Esophagus muscularis mucosa (tissue), 4 donors: ENCODE results near the gene PTGR1. TPM values are rescaled to one million over a fixed set of nuclear protein-coding genes. Genes with fewer than 3 reads are reported as not detected.

Experiments
- DNase-seq: peaks from one replicate; pipeline ENCODE4 v3.0.0-alpha.2; 2017; ENCODE audit errors: extremely low spot score
- H3K27ac ChIP-seq, 4 donors: fragments of 200-600 bp; sonication (generic); replicated peaks in 1 of 4; 1 replicate in 3 of 4; 2 replicates in 1 of 4; pipeline ENCODE4 v1.5.1; 2016 to 2019; ENCODE audit warnings: mild to moderate bottlenecking in 1 of 4
- H3K27me3 ChIP-seq, 4 donors: fragments of 200-600 bp; sonication (generic); one replicate each; pipeline versions ENCODE4 v1.5.1 to v1.6.0; 2016 to 2019
- H3K36me3 ChIP-seq, 4 donors: fragments of 200-600 bp; sonication (generic); one replicate each; pipeline ENCODE4 v1.5.1; 2016 to 2019
- H3K4me1 ChIP-seq, 4 donors: fragments of 200-600 bp; sonication (generic); one replicate each; pipeline ENCODE4 v1.5.1; 2016 to 2019
- H3K4me3 ChIP-seq, 4 donors: fragments of 200-600 bp; sonication (generic); 1 replicate in 2 of 4; 2 replicates in 2 of 4; pipeline ENCODE4 v1.5.1; 2016 to 2019; ENCODE audit warnings: mild to moderate bottlenecking in 4 of 4, moderate library complexity in 1 of 4
- H3K9me3 ChIP-seq, 4 donors: fragments of 200-600 bp; sonication (generic); 1 replicate in 3 of 4; 2 replicates in 1 of 4; pipeline ENCODE4 v1.5.1; 2016 to 2019
- CTCF ChIP-seq, 3 experiments: fragments of 200-600 bp in 2 of 3; fragments of 450-650 bp in 1 of 3; sonication (generic) in 2 of 3; IDR thresholded peaks; one replicate each; pipeline ENCODE4 v1.5.1; 2017 to 2019; ENCODE audit warnings: antibody characterized with exemption in 3 of 3, mild to moderate bottlenecking in 2 of 3, moderate library complexity in 1 of 3
- EP300 ChIP-seq: sonication (generic); formaldehyde crosslinking; IDR thresholded peaks from one replicate; pipeline ENCODE4 v1.6.1; 2017; ENCODE audit warnings: antibody characterized with exemption
- POLR2A ChIP-seq: fragments of 450-650 bp; IDR thresholded peaks from one replicate; pipeline ENCODE4 v1.6.1; 2017; ENCODE audit warnings: antibody characterized with exemption, moderate library complexity, mild to moderate bottlenecking, low read depth
- POLR2AphosphoS5 ChIP-seq, 2 donors: sonication (generic); formaldehyde crosslinking; IDR thresholded peaks; one replicate each; pipeline ENCODE4 v1.6.1; 2017; ENCODE audit warnings: antibody characterized with exemption in 2 of 2
- WGBS: methylation state at CpG from one replicate; pipeline ENCODE4 v1.1.5; 2018; 5-methylcytosine and 5-hydroxymethylcytosine counted together
- intact Hi-C: fragments of 100-400 bp; cut with DNase I; formaldehyde crosslinking; loops from one replicate; pipeline ENCODE4 v1.15.1; 2023
- total RNA-seq, 4 donors: library from RNA; depleted of rRNA; stranded (reverse); fragments of >200 nt; gene quantifications; one replicate each; pipeline versions ENCODE4 v1.1.0 to v1.2.1, GENCODE V29; 2016

The PTGR1 gene
- total RNA-seq, 4 donors from 2014 or later, result 18.5 to 43.5 (median 35.9) TPM

GRCh38 chr9:111615928-111616327 lies 16.5 kb upstream of the PTGR1 start:
- Histone ChIP-seq H3K4me3 (no peak overlapping the region), H3K36me3 (no peaks in the 10 kb centered on the region), H3K27me3 (peaks cover 0 to 21% (median 0%) of the 10 kb centered on the region in 4 donors), H3K9me3 (no peaks in the 10 kb centered on the region), H3K27ac (no peak overlapping the region), H3K4me1 (no peaks in the 10 kb centered on the region)
- DNase-seq, result no peak
- 47% methylated on average over 3 of the region's 3 CpGs for WGBS
- intact Hi-C loops, result no loop called here
- TF ChIP-seq CTCF (IDR thresholded peaks at IDR 0.05) (no peak), POLR2AphosphoS5 (IDR thresholded peaks at IDR 0.05) (no peak), EP300 (no peak), POLR2A (no peak)

- Histone ChIP-seq H3K27ac (no peak overlapping the region), H3K36me3 (no peaks in the 10 kb centered on the region), H3K4me3 (no peak overlapping the region), H3K9me3 (no peaks in the 10 kb centered on the region), H3K27me3 (peaks cover 0 to 28% (median 0%) of the 10 kb centered on the region in 4 donors), H3K4me1 (no peaks in the 10 kb centered on the region)
- TF ChIP-seq EP300, result no peak
- TF ChIP-seq POLR2AphosphoS5 (IDR thresholded peaks at IDR 0.05), result no peak
- no peak for TF ChIP-seq CTCF (IDR thresholded peaks at IDR 0.05)
- no peak for TF ChIP-seq POLR2A
- WGBS, result 33% methylated on average over 4 of the region's 4 CpGs
- intact Hi-C loops, result no loop called here
- no peak for DNase-seq
These were observed 14.1 kb upstream of the PTGR1 start for GRCh38 chr9:111613436-111614040.

GRCh38 chr9:111610845-111611244 lies 11.4 kb upstream of the PTGR1 start:
- DNase-seq, result no peak
- peaks cover 0 to 43% (median 0%) of the 10 kb centered on the region in 4 donors for H3K27me3 ChIP-seq
- no peak overlapping the region for H3K27ac ChIP-seq
- H3K4me1 ChIP-seq, result no peaks in the 10 kb centered on the region
- TF ChIP-seq EP300, result no peak
- TF ChIP-seq POLR2A, result no peak
- TF ChIP-seq POLR2AphosphoS5 (IDR thresholded peaks at IDR 0.05), result no peak
- no peak overlapping the region for H3K4me3 ChIP-seq
- H3K36me3 ChIP-seq, result no peaks in the 10 kb centered on the region
- no peaks in the 10 kb centered on the region for H3K9me3 ChIP-seq
- intact Hi-C loops, result no loop called here
- WGBS, result 88% methylated on average over 7 of the region's 7 CpGs

GRCh38 chr9:111610149-111610548 lies 10.7 kb upstream of the PTGR1 start:
- TF ChIP-seq CTCF (IDR thresholded peaks at IDR 0.05) (no peak), EP300 (no peak), POLR2AphosphoS5 (IDR thresholded peaks at IDR 0.05) (no peak), POLR2A (no peak)
- Histone ChIP-seq H3K9me3 (no peaks in the 10 kb centered on the region), H3K36me3 (no peaks in the 10 kb centered on the region), H3K4me3 (no peak overlapping the region), H3K27ac (no peak overlapping the region), H3K4me1 (no peaks in the 10 kb centered on the region), H3K27me3 (peaks cover 0 to 43% (median 0%) of the 10 kb centered on the region in 4 donors)
- 75% methylated on average over 5 of the region's 5 CpGs for WGBS
- intact Hi-C loops, result no loop called here
- DNase-seq, result no peak

- H3K36me3 ChIP-seq, result no peaks in the 10 kb centered on the region
- no peak for DNase-seq
- H3K4me3 ChIP-seq, result no peak overlapping the region
- H3K27ac ChIP-seq, result no peak overlapping the region
- intact Hi-C loops, result no loop called here
- WGBS, result 89% methylated on average over 9 of the region's 9 CpGs
- peaks cover 0 to 22% (median 0%) of the 10 kb centered on the region in 4 donors for H3K27me3 ChIP-seq
- no peaks in the 10 kb centered on the region for H3K9me3 ChIP-seq
- TF ChIP-seq EP300 (no peak), POLR2A (no peak), POLR2AphosphoS5 (IDR thresholded peaks at IDR 0.05) (no peak), CTCF (IDR thresholded peaks at IDR 0.05) (no peak)
- H3K4me1 ChIP-seq, result peaks cover 0 to under 1% (median under 1%) of the 10 kb centered on the region in 4 donors
These were observed 5.7 kb upstream of the PTGR1 start for GRCh38 chr9:111605041-111605559.
